Natural killer cell (primary cell): ENCODE data around the gene GRIN1. TPM values are rescaled to one million over a fixed set of nuclear protein-coding genes. Genes with fewer than 3 reads are reported as not detected.
A peak's percentile ranks its signal among the peaks of the same experiment; 100 is the strongest.

Experiments
- ATAC-seq, 3 donors: fragments of 150-1000 bp in 2 of 3; fragments of 200-7000 bp in 1 of 3; cut with Tn5 transposase; 1 replicate in 1 of 3; 2 replicates in 2 of 3; pipeline ENCODE4 v1.10.0; 2021; ENCODE audit warnings: mild to moderate bottlenecking in 2 of 3, moderate library complexity in 2 of 3
- DNase-seq, 2 donors: peaks; one replicate each; pipeline versions ENCODE4 v3.0.0 to v3.0.0-alpha.2; 2013 to 2021; ENCODE audit warnings: mixed read lengths in 1 of 2
- H3K27ac ChIP-seq: one replicate; pipeline ENCODE4 v1.5.1; 2013; ENCODE audit warnings: mild to moderate bottlenecking, low read length
- H3K27me3 ChIP-seq: one replicate; pipeline ENCODE4 v1.6.1; 2013; ENCODE audit warnings: low read length; ENCODE audit not compliant: control insufficient read depth, insufficient read depth
- H3K36me3 ChIP-seq: one replicate; pipeline ENCODE4 v1.6.1; 2013; ENCODE audit warnings: low read length; ENCODE audit not compliant: control insufficient read depth, insufficient read depth
- H3K4me1 ChIP-seq: one replicate; pipeline ENCODE4 v1.6.1; 2013; ENCODE audit warnings: low read length; ENCODE audit not compliant: control insufficient read depth, insufficient read depth
- H3K4me3 ChIP-seq: one replicate; pipeline ENCODE4 v1.5.1; 2013; ENCODE audit warnings: low read length
- H3K9me3 ChIP-seq: one replicate; pipeline ENCODE4 v1.6.1; 2013; ENCODE audit warnings: low read length; ENCODE audit not compliant: control insufficient read depth, insufficient read depth
- H3K27ac Mint-ChIP-seq, 2 donors: one replicate each; pipeline ENCODE4 v1.8.0; 2022; ENCODE audit warnings: mild to moderate bottlenecking in 2 of 2, mixed read lengths in 2 of 2, moderate library complexity in 1 of 2
- H3K27me3 Mint-ChIP-seq, 2 donors: one replicate each; pipeline ENCODE4 v1.8.0; 2022; ENCODE audit warnings: low read depth in 2 of 2, mixed read lengths in 2 of 2
- H3K36me3 Mint-ChIP-seq: one replicate; pipeline ENCODE4 v1.8.0; 2022; ENCODE audit warnings: mixed read lengths
- H3K4me1 Mint-ChIP-seq, 2 donors: one replicate each; pipeline ENCODE4 v1.8.0; 2022; ENCODE audit warnings: mixed read lengths in 2 of 2
- H3K4me3 Mint-ChIP-seq: one replicate; pipeline ENCODE4 v1.8.0; 2022; ENCODE audit warnings: mild to moderate bottlenecking, moderate library complexity, mixed read lengths
- H3K9me3 Mint-ChIP-seq, 2 donors: one replicate each; pipeline ENCODE4 v1.8.0; 2022; ENCODE audit warnings: mixed read lengths in 2 of 2
- WGBS: methylation state at CpG from one replicate; pipeline ENCODE4 v1.1.7; 2013; ENCODE audit warnings: missing lambda C conversion rate; ENCODE audit not compliant: insufficient coverage; 5-methylcytosine and 5-hydroxymethylcytosine counted together
- intact Hi-C: fragments of 100-400 bp; cut with micrococcal nuclease; formaldehyde crosslinking; loops from one replicate; pipeline ENCODE4 v1.14.2; 2022
- total RNA-seq, 4 donors: library from RNA; stranded (reverse); fragments of 120-200 nt in 1 of 4; gene quantifications; one replicate each; pipeline versions ENCODE4 v1.2.3 to v1.2.4, GENCODE V29; 2013 to 2022
- TF ChIP-seq, protein P1 (sequence below): fragments of 200-600 bp; IDR thresholded peaks from one replicate; pipeline ENCODE4 v1.8.0; 2022; ENCODE audit warnings: antibody characterized with exemption

Gene GRIN1
- total RNA-seq, 3 donors from 2014 or later (not counting 1 experiment from before 2014, with no cell fraction given) = not detected

DNA sequence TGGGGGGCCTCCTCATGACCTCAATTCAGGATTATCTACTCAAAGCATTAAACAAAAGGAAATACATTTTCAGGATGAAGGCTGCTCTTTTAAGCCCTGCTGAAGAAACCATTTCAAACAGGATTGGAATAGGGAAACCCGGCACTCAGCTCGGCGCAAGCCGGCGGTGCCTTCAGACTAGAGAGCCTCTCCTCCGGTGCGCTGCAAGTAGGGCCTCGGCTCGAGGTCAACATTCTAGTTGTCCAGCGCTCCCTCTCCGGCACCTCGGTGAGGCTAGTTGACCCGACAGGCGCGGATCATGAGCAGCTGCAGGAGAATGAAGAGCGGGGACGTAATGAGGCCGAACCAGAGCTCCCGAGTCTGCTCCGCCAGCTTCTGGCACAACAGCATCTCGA lies 65.8 kb downstream of the GRIN1 start:
- Mint-ChIP-seq H3K27me3 (no peaks in the 10 kb centered on the region), H3K9me3 (no peaks in the 10 kb centered on the region), H3K27ac (peak overlapping the region; percentile 92 to 96), H3K4me1 (peaks cover 37 to 45% of the 10 kb centered on the region in 2 donors), H3K36me3 (no peaks in the 10 kb centered on the region), H3K4me3 (peak overlapping the region; percentile 93)
- Histone ChIP-seq H3K4me1 (peaks cover 40% of the 10 kb centered on the region), H3K36me3 (no peaks in the 10 kb centered on the region), H3K4me3 (peak overlapping the region; percentile 57), H3K27ac (peak overlapping the region; percentile 64), H3K9me3 (no peaks in the 10 kb centered on the region), H3K27me3 (no peaks in the 10 kb centered on the region)
- TF ChIP-seq, protein P1, sequence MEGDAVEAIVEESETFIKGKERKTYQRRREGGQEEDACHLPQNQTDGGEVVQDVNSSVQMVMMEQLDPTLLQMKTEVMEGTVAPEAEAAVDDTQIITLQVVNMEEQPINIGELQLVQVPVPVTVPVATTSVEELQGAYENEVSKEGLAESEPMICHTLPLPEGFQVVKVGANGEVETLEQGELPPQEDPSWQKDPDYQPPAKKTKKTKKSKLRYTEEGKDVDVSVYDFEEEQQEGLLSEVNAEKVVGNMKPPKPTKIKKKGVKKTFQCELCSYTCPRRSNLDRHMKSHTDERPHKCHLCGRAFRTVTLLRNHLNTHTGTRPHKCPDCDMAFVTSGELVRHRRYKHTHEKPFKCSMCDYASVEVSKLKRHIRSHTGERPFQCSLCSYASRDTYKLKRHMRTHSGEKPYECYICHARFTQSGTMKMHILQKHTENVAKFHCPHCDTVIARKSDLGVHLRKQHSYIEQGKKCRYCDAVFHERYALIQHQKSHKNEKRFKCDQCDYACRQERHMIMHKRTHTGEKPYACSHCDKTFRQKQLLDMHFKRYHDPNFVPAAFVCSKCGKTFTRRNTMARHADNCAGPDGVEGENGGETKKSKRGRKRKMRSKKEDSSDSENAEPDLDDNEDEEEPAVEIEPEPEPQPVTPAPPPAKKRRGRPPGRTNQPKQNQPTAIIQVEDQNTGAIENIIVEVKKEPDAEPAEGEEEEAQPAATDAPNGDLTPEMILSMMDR = no peak
- WGBS = 24% methylated on average over 21 of the region's 21 CpGs
- ATAC-seq (no peak), DNase-seq (no peak)
- intact Hi-C loops = loop anchor here (1.0 to 5.0 kb wide), 3 partner anchors 16 to 38 kb away; partner anchors contain the start of genes ANAPC2, RNF208, SSNA1 and TUBB4B

DNA sequence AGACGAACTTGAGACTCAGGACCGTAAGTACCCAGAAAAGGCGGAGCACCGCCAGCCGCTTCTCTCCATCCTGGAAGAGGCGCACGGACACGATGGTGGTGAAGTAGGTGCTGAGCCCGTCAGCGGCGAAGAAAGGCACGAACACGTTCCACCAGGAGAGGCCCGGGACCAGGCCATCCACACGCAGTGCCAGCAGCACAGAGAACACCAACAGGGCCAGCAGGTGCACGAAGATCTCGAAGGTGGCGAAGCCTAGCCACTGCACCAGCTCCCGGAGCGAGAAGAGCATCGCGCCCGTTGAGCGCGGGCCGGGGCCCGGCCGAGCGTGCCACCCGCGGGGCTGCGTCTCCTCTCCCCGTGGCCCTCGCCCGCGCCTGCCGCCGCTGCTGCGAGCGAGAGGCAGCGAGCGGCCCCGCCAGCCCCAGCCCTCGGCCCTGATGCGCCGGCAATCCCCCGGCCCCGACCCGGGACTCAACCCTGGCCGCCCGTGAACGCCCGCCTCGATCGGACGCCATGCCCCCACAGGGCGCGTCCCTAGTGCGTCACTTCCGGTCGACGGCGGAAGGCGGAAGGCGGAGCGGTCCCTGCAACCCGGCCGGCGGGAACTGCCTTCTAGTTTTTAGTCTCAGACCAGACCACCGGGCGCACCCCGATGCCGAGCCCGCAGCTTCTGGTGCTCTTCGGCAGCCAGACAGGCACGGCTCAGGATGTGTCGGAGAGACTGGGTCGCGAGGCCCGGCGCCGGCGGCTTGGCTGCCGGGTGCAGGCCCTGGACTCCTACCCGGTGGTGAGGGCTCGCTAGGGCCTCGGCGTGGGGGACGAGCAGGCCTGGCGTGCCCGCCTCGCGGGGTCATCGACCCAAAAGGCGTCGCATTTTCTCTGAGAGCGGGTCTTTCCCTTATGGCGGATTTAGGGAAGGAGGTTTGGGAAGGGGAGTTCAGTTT lies 66.4 kb downstream of the GRIN1 start, which contains the start of the genes NDOR1 and TMEM203:
Gene NDOR1 (plus strand): TSS at position 575 of the 944 bp plus-strand sequence. CDS start 78 bp downstream, at position 653.
Gene TMEM203 (minus strand): TSS at position 523 of the 944 bp plus-strand sequence. CDS start 234 bp downstream, at position 289.
- H3K27ac ChIP-seq = peak within 1 kb of the TSS; percentile 80
- peak; percentile 95 for DNase-seq

DNA sequence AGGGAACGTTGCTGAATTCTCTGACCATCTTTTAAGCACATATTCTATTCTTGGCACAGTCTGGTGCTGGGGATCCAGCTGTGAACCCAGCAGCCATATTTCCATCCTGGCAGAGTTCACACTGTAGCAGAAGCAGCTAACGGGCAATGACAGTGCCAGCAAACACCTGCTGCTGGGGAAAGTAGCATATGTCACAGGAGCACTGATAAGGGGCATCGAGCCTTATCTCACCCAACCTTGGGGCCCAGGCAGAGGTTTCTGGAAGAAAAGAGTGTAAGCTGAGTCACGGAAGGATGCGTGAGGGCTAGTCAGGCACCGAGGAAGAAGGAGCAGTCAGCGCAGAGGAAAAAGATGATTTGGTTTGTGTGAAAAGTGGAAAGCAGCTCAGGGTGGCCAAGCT lies 67.6 kb downstream of the GRIN1 start:
- intact Hi-C loops = no loop called here
- no peak for DNase-seq
- no peak overlapping the region for H3K4me3 ChIP-seq

More for the DNA sequence above, 66.4 kb downstream of the GRIN1 start, which contains the start of the genes NDOR1 and TMEM203:
- no peaks in the 10 kb centered on the region for H3K27me3 Mint-ChIP-seq
- no peaks in the 10 kb centered on the region for H3K36me3 Mint-ChIP-seq
- peak within 1 kb of the TSS; percentile 93 for H3K4me3 Mint-ChIP-seq
- under 1% methylated on average over 98 of the region's 98 CpGs for WGBS
- no peaks in the 10 kb centered on the region for H3K27me3 ChIP-seq
- H3K9me3 Mint-ChIP-seq = no peaks in the 10 kb centered on the region
- H3K4me1 ChIP-seq = peaks cover 39% of the 10 kb centered on the region
- peak within 1 kb of the TSS; percentile 92 to 96 for H3K27ac Mint-ChIP-seq
- TF ChIP-seq, protein P1 = no peak
- intact Hi-C loops = loop anchor here (1.0 to 2.0 kb wide), 2 partner anchors 17 kb away; partner anchors contain the start of genes ANAPC2, RNF208 and SSNA1
- H3K4me3 ChIP-seq = peak within 1 kb of the TSS; percentile 81
- no peaks in the 10 kb centered on the region for H3K9me3 ChIP-seq
- peaks cover 37 to 45% of the 10 kb centered on the region in 2 donors for H3K4me1 Mint-ChIP-seq
- ATAC-seq = peak; percentile 52 to 63 (median 56)
- no peaks in the 10 kb centered on the region for H3K36me3 ChIP-seq

More for the DNA sequence above, 67.6 kb downstream of the GRIN1 start:
- H3K27ac ChIP-seq = no peak overlapping the region
- 87% methylated on average over 7 of the region's 7 CpGs for WGBS
- peak overlapping the region; percentile 93 for H3K4me3 Mint-ChIP-seq
- no peaks in the 10 kb centered on the region for H3K27me3 ChIP-seq
- H3K27ac Mint-ChIP-seq = peak overlapping the region; percentile 92 to 96
- TF ChIP-seq, protein P1 = no peak
- no peaks in the 10 kb centered on the region for H3K27me3 Mint-ChIP-seq
- H3K4me1 ChIP-seq = peaks cover 32% of the 10 kb centered on the region
- no peaks in the 10 kb centered on the region for H3K36me3 ChIP-seq
- H3K9me3 Mint-ChIP-seq = no peaks in the 10 kb centered on the region
- no peaks in the 10 kb centered on the region for H3K36me3 Mint-ChIP-seq
- no peaks in the 10 kb centered on the region for H3K9me3 ChIP-seq
- H3K4me1 Mint-ChIP-seq = peaks cover 38 to 39% of the 10 kb centered on the region in 2 donors
- no peak for ATAC-seq
